GM21367 (cell line): Measurements from ENCODE around the gene SERPINE1.

Source experiments
- ATAC-seq: cut with Tn5 transposase; IDR thresholded peaks from one replicate; pipeline ENCODE4 v1.9.1; 2021; ENCODE audit not compliant: unreplicated experiment

The SERPINE1 gene

DNA sequence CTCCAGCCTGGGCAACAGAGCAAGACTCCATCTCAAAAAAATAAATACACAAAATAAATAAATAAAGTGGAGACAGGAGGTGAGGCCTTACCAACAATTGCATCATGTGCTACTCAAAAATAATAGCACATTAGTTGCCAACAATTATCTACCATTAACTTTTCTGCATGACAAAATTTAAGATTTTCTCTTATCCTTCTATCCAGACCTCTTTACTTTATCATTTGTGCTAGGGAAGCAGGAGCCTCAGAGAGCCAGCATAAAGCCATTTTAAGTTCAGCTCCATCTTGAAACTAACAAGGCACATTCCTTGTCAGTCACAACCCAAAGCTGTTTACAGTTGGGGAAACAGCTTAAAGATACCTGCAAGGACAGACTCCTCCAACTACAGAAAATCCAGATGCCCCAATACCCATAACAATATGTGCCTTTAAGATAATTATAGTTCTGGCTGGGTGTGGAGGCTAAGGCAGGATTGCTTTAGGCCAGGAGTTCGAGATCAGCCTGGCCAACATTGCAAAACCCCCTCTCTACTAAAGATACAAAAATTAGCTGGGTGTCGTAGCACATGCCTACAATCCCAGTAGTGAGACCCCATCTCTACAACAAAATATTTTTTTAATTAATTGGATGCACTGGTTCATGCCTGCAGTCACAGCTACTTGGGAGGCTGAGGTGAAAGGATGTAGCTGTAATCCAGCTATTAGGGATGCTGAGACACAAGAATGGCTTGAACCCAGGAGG is 25.2 kb downstream of the SERPINE1 start:
- no peak for ATAC-seq

DNA sequence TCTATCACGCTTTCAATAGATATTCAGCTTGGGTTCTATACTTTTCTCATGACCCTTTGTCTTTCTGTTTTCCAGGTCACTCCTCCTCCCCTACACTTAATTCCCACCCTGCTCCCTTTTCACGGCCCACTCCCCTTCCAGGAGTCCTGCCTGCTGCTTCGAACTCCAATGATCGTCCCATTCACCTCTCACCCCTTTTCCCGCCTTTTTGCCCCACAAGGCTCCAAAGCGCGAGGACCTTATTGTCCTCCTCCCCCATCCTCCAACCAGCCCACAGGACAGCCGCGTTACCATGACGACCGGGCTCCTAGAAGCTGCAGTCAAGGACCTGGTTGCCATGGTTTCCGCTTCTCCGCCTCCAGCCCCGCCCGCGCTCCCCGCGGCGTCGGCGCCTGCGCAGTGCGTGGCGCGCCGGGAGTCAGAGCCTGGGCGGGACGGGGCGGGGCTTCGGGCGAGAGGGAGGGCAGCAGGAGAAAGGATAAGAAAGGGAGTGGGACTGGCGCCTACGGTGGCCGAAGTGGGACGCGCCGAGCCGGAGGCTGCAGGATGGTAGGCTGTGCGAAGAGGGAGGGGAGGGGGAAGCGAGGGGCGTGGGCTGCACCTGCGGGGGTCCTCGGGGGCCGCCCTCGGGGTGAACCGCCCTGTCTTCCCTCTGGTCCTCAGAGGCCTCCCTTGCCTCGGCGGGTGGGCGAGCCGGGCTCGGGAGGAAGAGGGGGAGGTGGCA is 27.2 kb downstream of the SERPINE1 start, which contains the start of gene AP1S1:
Gene AP1S1, plus strand, starts transcription at position 508 of the 724 bp plus-strand sequence. Its CDS starts 39 bp downstream, at position 547.
- ATAC-seq: peak; percentile 69

DNA sequence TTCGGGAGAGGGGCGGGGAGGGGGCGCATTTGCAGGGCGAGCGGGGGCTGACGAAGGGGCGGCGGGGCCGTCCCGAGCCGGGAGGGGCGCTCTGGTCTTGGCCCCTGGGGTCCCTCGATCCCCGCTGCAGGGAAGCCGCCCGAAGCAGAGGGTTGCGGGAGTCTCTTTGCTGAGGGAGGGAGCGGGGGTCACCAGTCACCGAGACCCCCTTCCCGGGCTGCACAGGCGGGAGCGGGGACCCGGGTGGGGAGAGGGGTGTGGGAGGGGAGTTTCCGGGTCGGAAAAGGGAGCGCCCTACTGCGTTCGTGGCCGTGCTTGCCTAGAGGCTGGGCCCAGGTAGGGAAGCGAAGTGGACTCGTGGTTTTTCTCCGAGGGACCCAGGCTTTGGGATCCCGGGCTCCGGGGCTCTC is 27.8 kb downstream of the SERPINE1 start:
- peak; percentile 19 for ATAC-seq

DNA sequence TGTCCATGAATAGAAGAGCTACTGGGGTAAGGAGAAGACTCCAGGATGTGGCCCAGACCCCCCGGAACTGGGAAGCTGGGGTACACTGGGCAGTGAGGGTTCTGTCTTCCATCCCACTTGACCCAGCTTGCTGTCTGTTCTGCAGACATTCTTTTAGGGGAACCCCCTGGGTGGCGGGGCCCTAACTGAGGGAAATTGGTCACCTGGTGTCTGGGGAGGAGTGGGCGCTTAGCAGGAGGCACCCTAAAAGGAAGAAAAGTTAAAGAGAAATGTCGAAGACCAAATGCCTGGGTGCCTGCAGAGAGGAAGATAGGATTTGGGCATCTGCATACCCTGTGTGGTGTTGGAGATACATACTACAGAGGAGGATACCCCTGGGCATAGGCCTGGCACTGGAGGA is 28.4 kb downstream of the SERPINE1 start:
- no peak for ATAC-seq

DNA sequence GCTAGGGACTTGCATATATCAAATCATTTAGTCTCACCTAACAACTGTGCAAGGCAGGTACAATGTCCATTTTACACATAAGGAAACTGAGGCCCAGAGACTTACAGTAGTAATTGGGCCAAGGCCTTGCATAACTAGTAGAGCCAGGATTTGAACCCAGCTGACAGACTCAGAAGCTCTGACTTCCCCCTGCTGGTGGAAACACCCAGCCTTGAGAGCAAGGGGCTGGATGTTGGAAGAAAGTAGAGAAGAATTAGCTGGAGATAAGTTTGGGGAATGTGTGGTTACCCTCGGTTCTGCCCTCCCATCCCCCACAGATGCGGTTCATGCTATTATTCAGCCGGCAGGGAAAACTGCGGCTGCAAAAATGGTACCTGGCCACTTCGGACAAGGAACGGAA is 29.4 kb downstream of the SERPINE1 start:
- no peak for ATAC-seq

DNA sequence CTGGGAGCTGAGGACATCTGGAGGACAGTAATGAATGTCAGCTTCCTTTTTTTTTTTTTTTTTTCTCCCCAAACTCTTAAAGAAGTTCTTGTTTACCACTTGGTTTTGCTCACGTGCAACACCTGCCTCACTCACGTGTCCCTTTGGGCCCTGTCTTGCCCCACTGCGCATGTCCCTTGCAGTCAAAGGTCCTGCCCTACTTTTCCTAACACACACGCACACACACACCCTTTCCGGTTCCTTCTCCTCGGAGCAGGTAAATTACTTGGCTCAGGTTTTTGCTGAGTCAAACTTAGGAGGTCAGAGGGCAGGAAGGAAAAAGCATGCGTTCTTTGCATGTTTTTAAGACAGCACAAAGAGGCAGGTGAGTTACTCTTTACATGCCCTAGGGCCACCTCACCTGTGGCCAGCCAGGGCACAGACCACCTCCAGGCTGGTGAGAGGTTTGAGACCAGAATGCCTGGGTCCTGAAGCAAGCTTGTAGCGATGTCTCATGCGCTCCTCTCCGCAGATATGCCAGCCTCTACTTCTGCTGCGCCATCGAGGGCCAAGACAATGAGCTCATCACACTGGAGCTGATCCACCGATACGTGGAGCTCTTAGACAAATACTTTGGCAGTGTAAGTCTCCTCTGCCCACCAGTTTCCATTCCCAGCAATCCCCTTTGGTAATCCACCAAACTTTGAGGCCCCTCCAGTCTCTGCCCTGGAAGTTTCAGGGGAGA is 30.1 kb downstream of the SERPINE1 start:
- ATAC-seq: no peak

DNA sequence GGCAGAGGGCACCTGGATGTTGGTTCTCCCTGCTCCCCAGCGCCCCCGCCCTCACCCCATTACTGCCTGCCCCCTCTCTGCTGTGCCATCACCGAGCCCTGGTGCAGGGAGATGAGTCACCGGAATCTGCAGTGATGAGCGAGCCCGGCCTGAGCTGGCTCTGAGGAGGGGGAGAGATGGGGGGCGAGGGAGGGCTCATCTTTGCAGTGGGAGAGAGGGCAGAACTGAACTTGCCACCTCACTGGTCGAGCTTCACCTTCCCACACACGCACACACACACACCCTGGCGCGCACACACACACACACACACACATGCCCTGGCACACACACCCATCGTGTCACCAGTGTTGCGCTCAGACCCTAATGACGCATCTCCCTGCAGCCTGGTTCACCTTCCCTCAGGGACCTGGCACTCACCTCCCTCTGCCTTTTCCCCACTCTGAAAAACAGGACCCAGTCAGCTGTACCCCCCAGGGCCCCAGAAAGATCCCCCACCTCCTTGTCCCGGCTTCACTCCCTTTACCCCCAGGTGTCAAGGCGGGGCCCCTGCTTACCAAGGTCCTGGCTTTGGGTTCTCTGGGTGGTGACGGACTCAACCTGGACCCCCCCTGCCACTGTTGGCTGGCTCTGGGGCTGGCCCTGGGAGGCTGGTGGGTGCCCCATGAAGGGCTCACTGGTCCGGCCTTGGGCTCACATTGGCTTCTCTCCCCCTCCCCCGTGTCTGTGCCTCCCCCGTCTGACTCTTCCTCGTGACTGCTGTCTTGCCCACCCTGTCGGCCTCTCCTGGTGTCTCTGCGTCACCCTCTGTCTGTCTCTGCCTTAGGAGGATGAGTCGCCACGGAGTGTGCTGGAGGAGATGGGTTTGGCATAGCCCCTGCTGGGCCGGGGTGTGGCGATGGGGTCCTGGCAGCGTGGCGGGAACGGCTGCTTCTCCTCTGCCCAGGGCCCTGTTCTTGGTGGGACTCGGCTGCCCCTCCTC is 33.1 kb downstream of the SERPINE1 start:
- ATAC-seq: no peak

DNA sequence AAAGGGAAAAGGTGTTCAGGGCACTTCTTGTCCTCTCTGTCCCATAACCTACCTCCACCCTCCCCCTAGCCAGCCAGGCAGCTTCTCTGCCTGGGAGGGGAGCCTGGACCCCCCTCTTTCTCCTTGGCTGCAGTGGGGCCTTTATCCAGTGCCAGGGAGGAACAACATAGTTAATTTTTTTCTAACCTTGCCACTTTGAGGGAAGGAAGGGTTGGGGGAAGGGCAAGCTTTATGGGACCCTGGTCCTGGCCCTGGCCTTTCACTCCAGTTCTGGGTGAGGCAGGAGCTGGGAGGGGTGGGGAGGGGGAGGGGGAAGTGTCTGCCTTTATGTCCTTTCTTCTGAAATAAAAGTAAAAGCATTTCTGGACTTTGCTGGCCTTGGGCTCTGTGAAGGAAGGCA is 34.0 kb downstream of the SERPINE1 start:
- ATAC-seq: no peak

DNA sequence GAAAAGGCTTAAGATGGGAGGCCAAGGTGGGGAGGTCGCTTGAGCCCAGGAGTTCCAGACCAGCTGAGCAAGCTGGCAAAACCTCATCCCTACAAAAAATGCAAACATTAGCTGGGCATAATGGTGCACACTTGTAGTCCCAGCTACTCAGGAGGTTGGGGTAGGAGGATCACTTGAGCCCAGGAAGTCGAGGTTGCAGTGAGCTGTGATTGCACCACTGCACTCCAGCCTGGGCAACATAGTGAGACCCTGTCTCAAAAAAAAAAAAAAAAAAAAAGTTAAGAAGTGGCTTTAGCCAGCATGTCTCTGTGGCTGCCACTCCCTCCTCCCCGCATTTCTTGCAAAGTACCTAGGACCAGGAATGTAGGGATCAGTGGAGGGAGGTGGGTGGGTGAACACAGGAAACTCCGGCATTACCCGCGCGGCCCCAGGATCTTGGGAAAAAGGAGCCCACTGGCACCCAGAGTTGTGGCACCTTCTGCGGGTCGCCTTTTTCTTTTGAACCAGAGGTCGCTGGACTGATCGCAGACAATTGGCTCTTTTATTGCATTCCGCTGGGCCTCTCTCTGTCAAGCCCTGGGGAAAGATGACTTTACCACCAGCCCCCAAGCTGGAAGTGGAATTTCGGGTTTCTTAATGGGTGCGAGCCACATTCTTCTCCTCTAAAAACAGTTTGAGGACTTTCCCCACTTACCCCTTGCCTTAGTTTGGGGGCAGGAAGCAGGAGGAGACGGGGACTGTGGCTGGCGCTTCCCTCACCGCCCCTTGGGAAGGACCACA is 35.0 kb downstream of the SERPINE1 start:
- ATAC-seq: no peak

DNA sequence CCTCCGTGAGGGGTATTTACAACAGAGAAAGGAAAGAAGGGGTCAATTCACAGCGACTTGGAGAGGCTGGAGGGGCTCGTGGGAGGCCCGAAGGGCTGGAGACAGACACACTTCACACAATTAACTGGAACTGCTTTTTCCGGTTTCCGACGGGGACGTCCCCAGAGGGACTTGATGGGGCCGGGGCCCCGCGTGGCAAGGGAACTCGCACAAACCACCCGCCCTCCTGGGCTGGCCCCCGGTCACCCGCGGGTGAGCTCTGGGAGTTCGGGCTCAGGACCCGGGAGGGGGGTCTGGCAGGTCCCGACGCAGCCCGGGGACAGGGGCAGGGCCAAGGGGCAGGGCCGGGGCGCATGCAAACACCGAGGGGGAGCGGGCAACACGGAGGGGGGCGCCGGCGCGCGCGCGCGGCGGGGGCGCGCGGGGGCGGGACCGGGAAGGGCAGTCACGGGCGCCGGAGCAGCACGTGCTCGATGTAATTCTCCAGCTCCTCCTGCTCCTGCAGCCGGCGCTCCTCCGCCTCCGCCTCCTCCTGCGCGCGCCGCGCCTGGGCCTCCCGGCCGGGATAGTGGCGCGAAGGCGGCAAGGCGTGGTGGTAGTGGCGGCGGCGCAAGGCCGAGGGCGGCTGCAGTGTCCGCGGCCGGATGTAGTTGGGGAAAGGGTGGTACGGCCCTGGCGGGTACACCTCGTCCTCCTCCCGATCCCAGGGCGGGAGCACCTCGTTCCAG is 35.8 kb downstream of the SERPINE1 start:
- no peak for ATAC-seq

DNA sequence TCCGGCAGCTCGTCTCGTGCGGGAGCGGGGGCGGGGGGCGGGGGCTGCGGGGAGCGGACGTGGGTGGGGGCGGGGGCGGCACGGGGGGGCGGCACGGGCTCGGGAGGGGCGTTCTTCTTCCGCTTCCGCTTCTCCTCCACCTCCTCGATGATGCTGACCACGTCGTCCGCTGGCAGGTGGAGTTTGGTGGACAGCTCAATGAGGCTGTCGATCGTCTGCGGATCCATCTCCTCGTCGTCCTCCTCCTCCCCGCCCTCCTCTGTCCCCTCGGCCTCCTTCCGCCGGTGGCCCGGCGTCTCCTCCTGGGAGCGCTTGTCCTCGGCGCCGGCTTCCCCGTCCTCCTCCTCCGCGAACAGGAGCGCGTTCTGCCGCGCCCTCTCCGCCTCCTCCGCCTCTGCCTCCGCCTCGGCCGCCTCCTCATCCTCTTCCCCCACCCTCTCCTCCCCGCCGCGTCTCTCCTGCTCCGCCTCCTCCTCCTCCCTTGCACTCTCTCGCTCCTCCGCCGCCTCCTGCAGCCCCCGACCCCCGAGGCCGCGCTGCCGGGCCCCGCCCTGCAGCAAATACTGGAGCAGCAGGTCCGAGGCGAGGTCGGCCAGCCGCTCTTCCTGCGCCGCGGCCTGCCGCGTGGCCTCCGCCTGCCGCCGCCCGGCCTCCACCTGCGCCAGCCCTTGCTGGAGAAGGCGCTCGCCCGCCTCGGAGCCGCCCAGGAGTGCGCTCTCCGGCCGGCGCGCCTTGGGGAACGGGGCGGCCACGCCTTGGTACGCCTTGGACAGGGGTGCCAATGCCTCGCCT is 36.6 kb downstream of the SERPINE1 start:
- ATAC-seq: no peak

DNA sequence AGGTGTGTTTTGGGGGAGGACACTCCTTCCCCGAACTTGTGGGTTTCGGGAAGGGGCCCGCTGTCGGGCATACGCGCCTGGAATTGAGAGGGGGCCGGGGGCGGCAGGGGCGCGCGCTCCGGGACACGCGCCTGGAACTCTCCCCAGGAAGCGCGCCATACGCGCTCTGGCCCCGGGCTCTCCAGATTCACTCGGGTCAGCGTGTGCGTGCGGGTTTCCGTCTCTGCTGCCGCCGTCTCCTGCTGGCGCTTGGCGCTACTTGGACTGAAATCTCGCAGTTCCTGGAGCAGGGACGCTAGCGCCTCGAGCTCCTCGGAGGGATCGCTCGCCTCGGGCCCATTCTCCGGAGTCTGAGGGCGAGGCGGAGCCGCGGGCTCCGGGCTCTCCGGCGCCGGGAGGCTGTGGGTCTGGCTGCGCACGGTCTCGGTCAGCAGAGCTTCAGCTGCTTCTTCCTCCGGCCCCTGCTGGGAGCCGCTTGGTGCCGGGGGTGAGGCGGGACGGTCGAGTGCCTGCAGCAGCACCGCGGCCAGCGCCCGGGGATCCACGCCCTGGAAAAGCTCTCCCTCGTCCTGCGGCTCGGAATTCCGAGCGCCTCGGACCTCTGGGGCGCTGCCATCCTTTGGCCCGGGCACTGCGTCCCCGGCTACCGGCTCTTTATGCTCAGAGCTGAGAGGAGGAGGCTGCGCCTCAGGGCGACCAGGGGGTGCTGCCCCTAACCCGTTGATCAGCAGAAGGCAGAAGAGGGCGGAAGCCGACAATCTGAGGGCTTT is 37.4 kb downstream of the SERPINE1 start:
- no peak for ATAC-seq

DNA sequence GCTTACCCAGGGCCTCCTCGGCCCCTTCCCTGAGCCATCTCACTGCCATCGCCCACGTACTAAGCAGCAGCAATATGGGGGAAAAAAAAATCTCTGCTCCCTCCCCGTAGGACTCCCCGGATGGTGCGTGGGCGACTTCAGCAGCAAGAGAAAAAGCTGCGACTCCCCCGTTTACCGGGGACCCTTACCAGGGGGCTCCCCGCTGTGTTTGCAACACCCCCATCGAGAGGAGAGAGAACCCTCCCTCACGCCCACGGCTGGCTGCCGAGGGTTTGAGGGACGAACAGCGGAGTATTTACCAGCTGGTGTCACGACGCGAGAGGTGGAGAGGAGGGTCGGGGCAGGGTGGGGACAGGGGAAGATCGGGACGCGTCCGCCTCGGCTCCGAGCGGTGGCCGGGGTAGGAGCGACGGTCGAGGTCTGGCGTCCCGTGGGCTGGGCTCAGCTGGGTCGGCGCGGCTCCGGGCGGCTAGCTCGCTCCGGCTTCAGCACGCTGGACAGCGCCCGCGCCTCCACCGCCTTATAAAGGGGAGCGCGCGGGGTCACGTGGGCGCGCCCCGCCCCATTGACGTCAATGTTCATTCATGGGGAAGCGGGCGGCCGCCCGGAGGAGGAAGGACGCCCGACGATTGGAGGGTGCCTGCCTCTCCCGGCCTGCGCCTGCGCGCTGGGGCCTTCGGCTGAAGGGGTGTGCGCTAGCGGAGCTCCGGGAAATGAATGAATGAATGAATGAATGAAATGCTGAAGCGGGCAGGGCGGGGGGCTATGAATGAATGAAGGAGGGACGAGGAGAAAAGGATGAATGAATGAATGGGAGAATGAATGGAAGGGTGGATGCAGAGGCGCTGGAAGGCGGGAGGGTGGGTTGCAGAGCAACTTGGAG is 38.4 kb downstream of the SERPINE1 start, which contains the start of gene VGF:
Gene VGF, minus strand, starts transcription at position 495 of the 883 bp plus-strand sequence. CDS start 726 bp downstream, outside the sequence.
- ATAC-seq: peak; percentile 54

DNA sequence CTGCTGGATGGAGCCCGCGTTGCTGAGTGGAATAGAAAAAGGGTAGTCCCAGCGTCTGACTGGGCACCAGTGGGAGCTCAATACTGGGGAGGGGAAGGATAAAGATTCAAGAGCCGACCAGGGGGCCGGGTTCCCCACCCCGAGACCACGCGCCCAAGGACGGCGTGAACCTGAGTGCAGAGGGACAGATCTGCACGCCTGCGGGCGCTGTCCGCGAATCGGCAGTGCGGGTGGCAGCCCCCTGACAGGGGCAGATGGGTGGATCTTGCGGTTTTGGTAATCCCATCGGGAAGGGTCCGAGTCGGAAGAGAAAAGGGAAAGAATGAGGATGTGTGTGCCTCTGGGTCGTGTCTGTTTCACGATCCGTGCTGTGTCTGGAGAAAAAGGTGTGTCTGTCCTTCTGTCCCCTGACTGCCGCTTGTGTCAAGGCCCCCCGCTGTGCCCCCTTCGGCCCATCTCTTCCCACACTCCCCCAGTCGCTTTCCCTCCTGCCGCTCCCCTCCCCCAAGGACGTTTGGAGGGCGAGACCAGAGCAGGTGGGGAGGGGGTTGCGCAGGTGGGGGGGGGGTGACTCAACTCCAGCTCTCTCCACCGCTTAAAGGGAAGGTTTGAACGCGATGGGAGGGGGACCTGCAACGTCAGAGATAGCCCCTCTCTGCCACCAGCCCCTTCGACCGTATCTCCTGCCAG is 39.2 kb downstream of the SERPINE1 start:
- no peak for ATAC-seq

DNA sequence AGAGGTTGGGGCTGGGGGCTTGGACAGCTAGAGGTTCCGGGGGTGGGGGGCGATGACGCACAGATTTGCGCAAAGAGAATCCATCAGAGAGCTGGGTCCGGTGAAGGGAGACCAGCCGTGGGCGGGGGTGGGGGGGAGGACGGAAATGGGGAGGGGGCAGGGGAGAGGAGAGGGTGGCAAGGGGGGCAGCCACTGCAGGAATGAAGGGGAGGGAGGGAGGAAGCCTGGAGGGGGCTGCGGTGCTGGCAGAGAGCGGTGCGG is 39.7 kb downstream of the SERPINE1 start:
- ATAC-seq: no peak
